HEK293T (cell line): Measurements from ENCODE around the gene CD28.

ENCODE experiments used
- BHLHE40 ChIP-seq: fragments of 450-650 bp; IDR thresholded peaks from 2 replicates; pipeline ENCODE4 v1.6.1; 2016; ENCODE audit warnings: mild to moderate bottlenecking, moderate library complexity, borderline replicate concordance
- FOXK2 ChIP-seq: fragments of 450-650 bp; IDR thresholded peaks from 2 replicates; pipeline ENCODE4 v1.6.1; 2016; ENCODE audit warnings: mild to moderate bottlenecking
- HDGF ChIP-seq: fragments of 450-650 bp; IDR thresholded peaks from 2 replicates; pipeline ENCODE4 v1.6.1; 2017; ENCODE audit warnings: antibody characterized with exemption, borderline replicate concordance
- LEF1 ChIP-seq: fragments of 450-650 bp; IDR thresholded peaks from 2 replicates; pipeline ENCODE4 v1.6.1; 2017; ENCODE audit warnings: mild to moderate bottlenecking, borderline replicate concordance
- NFRKB ChIP-seq: fragments of 450-650 bp; IDR thresholded peaks from 2 replicates; pipeline ENCODE4 v1.6.1; 2016; ENCODE audit warnings: mild to moderate bottlenecking, moderate library complexity
- SP1 ChIP-seq: fragments of 450-650 bp; IDR thresholded peaks from 2 replicates; pipeline ENCODE4 v1.6.1; 2017
- SUZ12 ChIP-seq: fragments of 450-650 bp; IDR thresholded peaks from 2 replicates; pipeline ENCODE4 v1.6.1; 2016; ENCODE audit warnings: mild to moderate bottlenecking
- TARDBP ChIP-seq: fragments of 450-650 bp; IDR thresholded peaks from 2 replicates; pipeline ENCODE4 v1.6.1; 2016

- TF ChIP-seq LEF1 (no peak), SP1 (no peak), FOXK2 (no peak), SUZ12 (no peak), NFRKB (no peak), TARDBP (no peak), BHLHE40 (no peak), HDGF (no peak)
Observed at GRCh38 chr2:203713381-203713780, 6.9 kb downstream of the CD28 start.
